SH-SY5Y (cell line): ENCODE measurements around the gene NFAT5.

Experiments used
- GATA2 ChIP-seq: IDR thresholded peaks from 2 replicates; pipeline ENCODE4 v1.6.1; 2011; ENCODE audit warnings: mild to moderate bottlenecking, low read depth, low read length
- GATA3 ChIP-seq: IDR thresholded peaks from 2 replicates; pipeline ENCODE4 v1.6.1; 2011; ENCODE audit warnings: low read depth, mild to moderate bottlenecking, low read length, moderate library complexity

DNA sequence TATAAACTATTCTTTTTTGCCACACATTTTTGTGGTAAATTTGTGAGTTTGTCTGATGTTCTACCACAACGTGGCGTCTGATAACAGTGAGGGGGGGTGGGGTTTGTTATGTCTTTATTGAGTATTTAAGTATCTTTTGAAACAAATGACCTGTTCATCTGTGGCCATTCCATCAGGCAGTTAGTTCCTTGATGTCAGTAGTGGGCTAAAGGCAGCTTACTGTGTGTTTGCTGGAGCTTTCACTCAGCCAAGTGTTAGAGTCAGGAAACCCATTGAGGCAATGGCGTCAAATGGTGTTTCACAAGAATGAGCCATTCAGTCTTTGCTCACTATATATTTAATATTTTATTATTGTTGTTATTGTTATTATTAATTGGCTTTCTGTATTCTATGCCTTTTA is 132.6 kb downstream of the NFAT5 start:
- TF ChIP-seq GATA2 (no peak), GATA3 (no peak)
